OCI-LY1 (cell line): Measurements from ENCODE around the gene TYRO3.

Experiments used
- CTCF ChIP-seq: fragments of 200-600 bp; sonication (generic), shearing (Covaris generic); IDR thresholded peaks from 2 replicates; pipeline ENCODE4 v1.5.1; 2017; ENCODE audit warnings: mild to moderate bottlenecking, antibody characterized with exemption, low read length, moderate library complexity, mixed read lengths
- EZH2 ChIP-seq: fragments of 200-600 bp; sonication (generic), shearing (Covaris generic); IDR thresholded peaks from 2 replicates; pipeline ENCODE4 v1.8.0; 2017; ENCODE audit warnings: borderline replicate concordance, mixed run types, mild to moderate bottlenecking, antibody characterized with exemption, low read length, moderate library complexity, mixed read lengths

GRCh38 chr15:41599061-41599460 is 40.0 kb downstream of the TYRO3 start:
- TF ChIP-seq CTCF: no peak
- no peak for TF ChIP-seq EZH2
